ENCODE data around the gene OR10G2.
"Not testable (repeated sequence)": the region's sequence is repeated elsewhere in the genome, so short reads cannot be mapped to it uniquely, and the experiment has no call there.

OR10G2 gene

DNA sequence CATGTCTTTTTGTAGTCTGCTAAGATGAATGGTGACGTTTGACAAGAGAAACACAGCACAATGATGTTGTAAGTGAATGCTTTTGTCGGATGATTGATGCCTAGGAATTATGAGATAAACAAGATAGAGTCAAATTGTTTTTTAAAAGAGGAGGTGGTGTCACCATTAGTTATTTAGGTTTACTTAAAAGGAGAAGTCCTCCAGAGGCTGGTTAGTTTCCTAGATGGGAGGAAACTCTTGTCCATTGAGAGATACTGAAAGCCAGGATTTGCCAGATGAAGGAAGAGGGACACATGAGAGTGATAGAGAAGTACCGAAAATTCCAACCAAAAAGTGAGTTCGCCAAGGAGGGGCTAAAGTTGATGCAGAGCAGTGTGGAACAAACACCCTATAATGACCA lies at the start of gene OR10G2:
OR10G2 (minus strand) TSS at position 101 of the 400 bp plus-strand sequence; CDS start at position 3, 98 bp downstream.
- no peak for DNase-seq

- no peak for DNase-seq
Observed at GRCh38 chr14:21680072-21680471, 45.3 kb upstream of the OR10G2 start.

DNA sequence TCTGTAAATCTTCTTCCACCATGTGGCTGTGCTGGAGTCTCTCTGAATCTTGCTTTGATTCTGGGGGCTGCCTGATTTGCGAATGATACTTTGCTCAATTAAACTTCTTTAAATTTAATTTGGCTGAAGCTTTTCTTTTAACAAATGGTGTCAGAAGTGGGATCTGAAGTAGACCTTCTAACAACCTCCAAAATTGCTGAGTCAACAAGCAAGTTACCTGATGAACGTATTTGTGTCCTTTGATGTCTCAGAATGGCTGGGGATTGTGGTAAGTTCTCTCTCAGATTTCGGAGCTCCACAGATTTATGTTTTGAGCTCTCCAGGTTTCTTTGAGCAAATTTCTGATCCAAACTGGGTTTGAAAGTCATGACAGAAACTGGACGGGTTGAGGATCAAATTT lies 40.8 kb upstream of the OR10G2 start:
- DNase-seq = no peak

GRCh38 chr14:21673718-21674117 lies 39.0 kb upstream of the OR10G2 start, which contains the start of gene OR4E1:
Gene OR4E1, minus strand, starts transcription at chr14:21673818. Its CDS starts 2,883 bp downstream, at chr14:21670935.
- no peak for DNase-seq

DNA sequence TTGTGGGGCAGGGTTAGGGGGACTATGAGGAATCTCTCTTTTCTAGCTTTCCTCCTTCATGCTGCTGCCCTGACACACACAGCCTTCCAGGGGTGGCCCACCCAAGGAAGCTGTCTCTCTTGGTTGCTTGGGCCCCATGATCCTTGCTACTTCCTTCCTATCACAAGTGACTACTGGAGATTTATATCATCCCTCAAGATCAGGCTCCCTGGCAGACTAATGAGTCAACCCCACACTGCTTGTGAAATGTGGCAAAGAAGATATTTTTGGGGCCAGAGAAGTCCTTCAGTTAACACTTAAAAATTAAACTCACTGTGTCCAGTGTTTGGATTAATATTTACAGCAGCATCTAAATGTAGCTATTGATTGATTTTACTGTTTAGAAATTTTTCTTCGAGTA lies 37.4 kb upstream of the OR10G2 start:
- DNase-seq = no peak

DNA sequence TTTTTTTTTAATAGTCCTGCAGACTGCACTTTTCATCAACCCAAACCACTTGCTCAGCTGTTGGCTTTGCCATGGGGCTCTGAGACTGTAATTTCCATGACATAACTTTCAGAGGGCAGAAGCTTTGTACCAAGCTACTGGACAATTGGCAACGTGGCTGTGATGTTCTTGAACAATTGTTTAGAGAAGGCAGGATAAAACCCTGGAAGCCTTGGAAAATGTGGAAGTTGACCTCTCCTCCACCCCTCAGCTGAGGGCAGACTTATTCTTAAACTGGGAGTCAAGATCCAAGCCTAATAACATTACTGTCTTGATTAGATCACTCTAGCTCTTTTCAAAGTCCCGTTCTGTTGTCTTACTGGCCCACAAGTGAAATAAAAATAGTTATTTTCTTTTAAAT lies 36.6 kb upstream of the OR10G2 start:
- no peak for DNase-seq

DNA sequence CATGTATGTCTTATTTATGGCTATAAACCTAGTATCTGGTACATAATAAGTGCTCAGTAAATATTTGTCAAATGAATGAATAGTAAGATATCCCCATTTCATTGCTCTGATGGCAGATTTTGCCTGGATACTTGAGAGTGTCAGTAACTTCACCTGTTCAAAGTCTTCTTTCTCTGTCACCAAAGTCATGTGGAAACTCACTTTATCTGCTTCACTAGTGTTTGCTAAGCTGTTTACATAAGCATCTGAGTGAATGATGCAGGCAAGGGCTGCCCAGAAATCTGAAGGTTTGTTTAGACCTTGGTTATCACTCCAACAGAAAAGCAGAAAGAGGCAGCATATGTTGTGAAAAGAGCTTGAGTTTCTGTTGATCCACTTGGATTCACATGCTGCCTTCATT lies 34.5 kb upstream of the OR10G2 start:
- no peak for DNase-seq

- no peak for DNase-seq
Observed at GRCh38 chr14:21668377-21668776, 33.6 kb upstream of the OR10G2 start.

- DNase-seq = no peak
Observed at GRCh38 chr14:21656980-21657379, 22.2 kb upstream of the OR10G2 start.

DNA sequence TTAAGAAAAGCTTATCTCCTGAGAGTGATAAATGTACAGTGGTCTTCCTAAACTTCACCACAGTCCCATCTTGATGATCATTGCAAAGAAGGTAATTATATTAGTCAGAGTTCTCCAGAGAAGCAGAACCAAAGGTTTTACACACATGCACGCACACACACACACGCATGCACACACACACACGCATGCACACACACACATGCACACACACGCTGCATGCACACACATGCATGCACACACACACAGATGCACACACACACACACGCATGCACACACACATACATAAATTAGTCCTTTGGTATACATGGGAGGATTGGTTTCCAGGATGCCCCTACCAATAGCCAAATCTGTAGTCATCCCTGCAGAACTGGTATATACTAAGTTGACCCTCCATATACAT lies 19.5 kb upstream of the OR10G2 start:
- no peak for DNase-seq

GRCh38 chr14:21653331-21653885 lies 18.7 kb upstream of the OR10G2 start, which contains the start of gene OR4E2:
Gene OR4E2, plus strand, starts transcription at chr14:21653835. Its CDS starts 11,248 bp downstream, at chr14:21665083.
- no peak for DNase-seq

GRCh38 chr14:21652209-21652808 lies 17.6 kb upstream of the OR10G2 start:
- DNase-seq = no peak

DNA sequence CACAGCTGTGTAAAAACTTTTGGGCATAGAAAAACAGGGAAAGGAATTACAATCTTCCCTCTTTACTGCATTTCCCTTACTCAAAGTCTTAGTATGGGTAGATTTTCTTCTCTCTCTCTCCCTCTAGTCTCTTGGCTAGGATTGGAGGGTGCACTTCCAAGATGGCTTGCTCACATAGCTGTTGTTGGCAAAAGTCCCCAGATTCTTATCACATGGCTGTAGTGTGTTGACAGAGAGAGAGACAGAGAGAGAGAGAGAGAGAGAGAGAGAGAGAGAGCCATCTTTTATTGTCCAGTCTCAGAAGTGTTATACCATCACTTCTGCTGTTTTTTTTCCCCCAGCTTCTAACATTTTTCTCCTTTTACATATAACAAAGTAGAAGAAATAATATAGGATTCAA lies 12.6 kb upstream of the OR10G2 start:
- DNase-seq = no peak

GRCh38 chr14:21643407-21643806 lies 8.7 kb upstream of the OR10G2 start:
- no peak for DNase-seq

DNA sequence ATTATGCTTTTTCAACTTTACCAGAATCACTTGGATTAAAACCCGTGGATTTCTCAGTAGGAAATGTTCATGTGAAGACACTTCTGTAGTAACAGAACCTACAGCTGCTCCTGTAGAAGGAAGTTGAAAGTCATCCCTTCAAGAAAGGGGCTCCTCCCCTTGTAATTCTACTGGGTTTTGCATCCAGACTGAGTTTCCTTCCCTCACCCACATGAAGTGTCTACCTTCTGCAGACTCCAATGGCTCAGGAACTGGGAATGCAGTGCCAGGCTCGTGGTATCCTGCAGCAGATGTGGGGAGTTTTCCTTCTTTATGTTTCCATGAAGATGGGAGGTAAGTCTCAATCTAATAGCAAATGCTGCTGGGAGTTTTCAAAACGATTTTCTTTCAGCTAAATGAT lies 7.9 kb upstream of the OR10G2 start:
- no peak for DNase-seq

GRCh38 chr14:21631084-21631483 lies 3.7 kb downstream of the OR10G2 start:
- peak; percentile 10 for DNase-seq

DNA sequence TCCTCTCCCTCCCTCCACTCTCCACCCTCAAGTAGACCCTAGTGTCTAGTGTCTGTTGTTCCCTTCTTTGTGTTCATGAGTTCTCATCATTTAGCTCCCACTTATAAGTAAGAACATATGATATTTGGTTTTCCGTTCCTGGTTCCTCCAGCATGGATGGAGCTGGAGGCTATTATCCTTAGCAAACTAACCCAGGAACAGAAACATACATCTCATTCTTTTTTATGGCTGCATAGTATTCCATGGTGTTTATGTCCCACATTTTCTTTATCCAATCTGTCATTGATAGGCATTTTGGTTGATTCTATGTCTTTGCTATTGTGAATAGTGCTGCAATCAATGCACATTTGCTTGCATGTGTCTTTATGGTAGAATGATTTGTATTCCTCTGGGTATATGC lies 4.2 kb downstream of the OR10G2 start:
- DNase-seq = not testable (repeated sequence)

DNA sequence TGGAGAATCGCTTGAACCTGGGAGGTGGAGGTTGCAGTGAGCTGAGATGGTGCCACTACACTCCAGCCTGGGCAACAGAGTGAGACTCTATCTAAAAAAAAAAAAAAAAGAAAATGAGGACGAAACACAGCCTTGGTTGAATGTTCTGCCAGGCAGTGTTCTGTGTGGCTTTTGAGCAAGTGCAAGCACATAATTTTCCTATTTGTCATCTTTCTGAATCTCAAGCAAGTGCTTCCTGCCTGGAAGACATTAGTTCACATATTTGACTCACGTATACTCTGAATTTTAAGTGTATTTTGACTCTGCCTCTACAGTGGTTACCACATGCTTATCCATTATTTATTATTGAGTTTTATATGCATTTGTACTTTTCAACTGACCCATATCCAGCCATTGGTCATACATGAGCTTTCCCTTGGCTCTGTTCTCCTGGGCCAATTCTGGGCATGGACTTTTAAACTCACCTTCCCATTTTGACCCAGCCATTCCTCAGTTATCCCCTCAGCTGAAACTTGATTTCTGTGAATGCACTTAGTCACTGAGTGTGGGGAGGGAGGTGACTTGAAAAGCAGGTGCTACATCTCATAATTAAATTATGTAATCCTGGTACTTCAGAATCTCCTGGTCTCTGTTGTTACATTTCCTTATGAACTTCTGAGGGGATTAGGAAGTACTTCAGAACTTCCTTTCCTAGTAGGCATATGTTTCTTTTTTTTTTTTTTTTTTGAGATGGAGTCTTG lies 8.1 kb downstream of the OR10G2 start:
- DNase-seq = no peak

DNA sequence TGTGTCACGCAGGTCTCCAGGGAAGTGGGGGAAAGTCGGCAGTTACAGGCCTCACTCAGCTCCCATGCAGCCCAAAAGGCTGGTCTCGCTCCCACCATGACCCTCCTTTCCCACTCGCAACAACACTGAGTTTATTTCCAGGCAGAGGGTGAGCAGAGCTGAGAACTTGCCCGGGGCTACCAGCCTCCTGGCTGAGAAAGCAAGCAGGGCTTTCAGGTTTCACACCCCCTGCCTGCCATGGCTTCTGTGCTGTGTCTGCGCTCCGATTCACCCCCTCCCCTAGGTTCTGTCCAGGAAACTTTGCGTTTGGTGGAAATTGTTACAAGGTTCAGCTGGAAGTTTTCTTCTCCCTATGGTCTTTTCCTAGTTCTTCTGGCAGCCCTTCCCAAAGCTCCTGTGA lies 17.1 kb downstream of the OR10G2 start:
- no peak for DNase-seq

GRCh38 chr14:21614240-21614639 lies 20.5 kb downstream of the OR10G2 start:
- no peak for DNase-seq

DNA sequence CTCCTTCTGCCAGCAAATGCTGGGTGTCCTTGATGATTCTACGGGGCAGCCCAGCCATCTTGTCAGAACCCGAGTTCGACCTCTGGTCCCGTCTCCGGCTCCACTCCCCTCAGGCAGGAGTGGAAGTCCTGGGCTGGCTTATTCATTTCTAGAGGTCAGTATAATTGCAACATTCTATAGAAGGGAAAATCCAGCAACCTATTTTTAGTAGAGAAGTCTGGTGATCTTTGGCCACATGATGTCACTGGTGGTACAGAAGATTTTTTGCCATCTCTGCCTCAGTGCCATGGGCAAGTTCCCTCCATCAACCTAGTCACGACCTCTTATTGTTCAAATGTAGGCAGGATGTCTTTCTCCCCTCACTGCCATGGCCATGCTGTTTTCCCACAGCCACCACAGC lies 22.4 kb downstream of the OR10G2 start:
- DNase-seq = no peak

- not testable (repeated sequence) for DNase-seq
Observed at GRCh38 chr14:21602181-21602580, 32.6 kb downstream of the OR10G2 start.

GRCh38 chr14:21589317-21589716 lies 45.4 kb downstream of the OR10G2 start:
- no peak for DNase-seq
